ENCODE measurements around the gene TSHZ1.

Gene TSHZ1

DNA sequence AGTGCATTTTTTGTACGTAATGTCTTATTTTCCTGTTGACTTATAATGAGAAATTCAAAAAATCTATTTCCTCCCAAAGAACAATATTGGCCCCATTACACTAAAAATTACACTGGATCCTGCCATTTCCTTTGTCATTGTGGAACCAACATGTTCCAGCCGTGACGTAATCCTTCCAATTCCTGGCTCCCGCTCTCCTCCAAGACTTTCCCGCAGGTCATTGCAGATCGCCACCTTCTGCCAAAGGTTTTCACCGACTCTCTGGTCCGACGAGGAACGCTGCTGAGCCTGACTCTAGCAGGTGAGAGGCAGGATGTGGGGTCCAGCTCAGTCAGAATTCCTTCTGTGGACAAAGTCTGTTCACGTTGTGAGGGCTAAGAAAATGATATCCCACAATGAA is 39.7 kb upstream of the TSHZ1 start:
- DNase-seq (ENCODE audit: low read depth), result no peak
- TF ChIP-seq CTCF (conservative IDR thresholded peaks at IDR 0.05; ENCODE audit: low read depth, low read length), result no peak
- H3K4me3 ChIP-seq (ENCODE audit: low read depth, low read length), result no peak overlapping the region

- TF ChIP-seq CTCF (conservative IDR thresholded peaks at IDR 0.05; ENCODE audit: low read depth, low read length), result no peak
- no peak for DNase-seq (ENCODE audit: low read depth)
Measured at GRCh38 chr18:75172299-75173124, 38.1 kb upstream of the TSHZ1 start.

GRCh38 chr18:75173125-75173432 is 37.5 kb upstream of the TSHZ1 start:
- peak; percentile 33 for DNase-seq (ENCODE audit: low read depth)
- H3K4me3 ChIP-seq (ENCODE audit: low read depth, low read length), result no peak overlapping the region
- TF ChIP-seq CTCF (conservative IDR thresholded peaks at IDR 0.05; ENCODE audit: low read depth, low read length), result peak; percentile 34

More at GRCh38 chr18:75172299-75173124, 38.1 kb upstream of the TSHZ1 start:
- H3K4me3 ChIP-seq (ENCODE audit: low read depth, low read length), result no peak overlapping the region

GRCh38 chr18:75173738-75174137 is 36.9 kb upstream of the TSHZ1 start:
- TF ChIP-seq CTCF (conservative IDR thresholded peaks at IDR 0.05; ENCODE audit: low read depth, low read length), result no peak
- no peak for DNase-seq (ENCODE audit: low read depth)
- H3K4me3 ChIP-seq (ENCODE audit: low read depth, low read length), result no peak overlapping the region

DNA sequence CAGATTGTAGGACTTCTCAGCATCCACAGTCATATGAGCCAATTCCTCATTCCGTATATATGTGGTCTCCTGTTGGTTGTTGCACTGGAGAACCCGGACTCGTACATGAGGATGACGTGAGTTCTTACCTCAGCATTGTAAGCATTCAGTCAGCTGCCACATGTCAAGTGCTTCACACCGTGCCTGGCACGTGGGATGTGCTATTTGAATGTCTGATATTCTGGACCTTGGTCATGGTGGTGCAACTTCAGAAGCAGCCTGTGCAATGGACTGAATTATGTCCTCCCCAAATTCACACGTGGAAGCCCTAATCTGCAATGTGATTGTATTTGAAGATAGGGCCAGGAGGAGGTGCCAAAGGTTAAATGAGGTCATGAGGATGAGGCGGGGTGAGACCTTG is 33.7 kb upstream of the TSHZ1 start:
- DNase-seq (ENCODE audit: low read depth), result no peak

DNA sequence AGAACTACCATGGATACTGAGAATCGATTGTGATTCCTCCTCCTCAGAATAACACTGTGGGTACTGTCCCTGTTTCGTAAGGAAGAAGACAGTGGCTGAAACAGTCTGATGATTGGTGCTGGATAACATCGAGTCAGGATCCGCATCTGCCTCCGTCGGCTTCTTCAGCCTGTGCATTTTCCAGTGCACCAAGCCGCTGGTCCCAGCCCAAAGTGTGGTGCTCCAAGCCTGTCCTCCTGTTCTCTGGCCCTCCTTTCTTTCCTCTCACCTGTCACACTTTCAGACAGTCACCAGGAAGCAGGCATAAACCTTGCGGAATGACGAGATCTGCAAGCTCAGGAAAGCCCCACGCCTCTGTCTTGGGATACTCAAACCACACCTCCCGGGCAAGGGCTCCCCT is 32.2 kb upstream of the TSHZ1 start:
- no peak for TF ChIP-seq CTCF (conservative IDR thresholded peaks at IDR 0.05; ENCODE audit: low read depth, low read length)
- DNase-seq (ENCODE audit: low read depth), result no peak
- H3K4me3 ChIP-seq (ENCODE audit: low read depth, low read length), result no peak overlapping the region

More for the DNA sequence above, 33.7 kb upstream of the TSHZ1 start:
- no peak overlapping the region for H3K4me3 ChIP-seq (ENCODE audit: low read depth, low read length)
- no peak for TF ChIP-seq CTCF (conservative IDR thresholded peaks at IDR 0.05; ENCODE audit: low read depth, low read length)

Measured in choroid plexus epithelial cell (primary cell).